GM19395 (cell line): ENCODE results near the gene LHX1.

Source experiments
- ATAC-seq: cut with Tn5 transposase; IDR thresholded peaks from one replicate; pipeline ENCODE4 v1.9.1; 2021; ENCODE audit warnings: mild to moderate bottlenecking, moderate library complexity; ENCODE audit not compliant: unreplicated experiment

The LHX1 gene

GRCh38 chr17:36951084-36951789 lies 14.0 kb downstream of the LHX1 start:
- ATAC-seq, result no peak

GRCh38 chr17:36971508-36971907 lies 34.2 kb downstream of the LHX1 start:
- ATAC-seq, result no peak

GRCh38 chr17:36972186-36972700 lies 35.0 kb downstream of the LHX1 start:
- no peak for ATAC-seq

GRCh38 chr17:36972905-36973304 lies 35.6 kb downstream of the LHX1 start:
- ATAC-seq, result no peak

DNA sequence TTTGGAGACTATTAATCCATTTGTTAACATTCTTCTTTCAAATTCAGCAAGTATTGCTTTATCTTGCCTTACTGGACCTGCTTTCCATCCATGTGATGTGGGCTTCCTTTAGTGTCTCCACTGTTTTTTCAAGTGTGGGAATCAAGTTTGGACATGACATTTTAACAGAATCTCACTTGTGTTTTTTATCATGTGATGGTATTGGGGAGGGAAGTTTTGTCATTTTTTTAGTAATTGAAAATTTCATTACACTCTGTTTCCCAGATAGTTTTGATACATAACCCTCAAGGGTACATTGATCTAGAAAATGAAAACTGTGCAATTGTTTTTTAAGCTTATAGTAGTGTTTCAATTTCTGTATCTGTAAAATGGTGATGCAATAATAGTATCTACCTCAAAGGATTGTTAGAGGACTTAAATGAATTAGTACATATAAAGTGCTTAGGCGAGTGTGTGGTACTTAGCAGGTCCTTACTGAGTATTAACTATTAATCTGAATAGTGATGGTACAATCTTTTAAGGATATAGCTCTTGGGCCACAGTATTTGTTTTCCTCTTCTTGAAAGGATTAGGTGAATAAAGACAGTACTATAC lies 38.7 kb downstream of the LHX1 start:
- no peak for ATAC-seq

DNA sequence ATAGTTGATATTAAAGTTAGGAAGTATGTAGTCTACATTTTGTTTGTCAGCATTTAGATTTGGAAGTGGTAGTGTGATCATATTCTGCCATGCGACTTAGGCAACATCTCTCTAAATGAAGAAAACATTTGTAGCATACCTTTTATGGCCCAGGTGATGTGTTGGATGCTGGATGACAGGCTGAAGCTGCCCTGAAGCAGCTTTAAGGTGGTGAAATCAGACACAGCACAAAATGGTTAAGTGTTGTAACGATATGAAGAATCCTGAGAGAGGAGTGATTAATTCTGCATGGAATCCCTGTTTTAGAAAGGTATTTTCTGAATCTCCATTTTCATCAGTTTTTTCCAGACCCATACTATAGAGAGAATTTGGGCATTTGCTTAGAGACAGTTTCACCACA lies 39.8 kb downstream of the LHX1 start:
- ATAC-seq, result no peak

- ATAC-seq, result no peak
Observed at GRCh38 chr17:36977568-36977967, 40.3 kb downstream of the LHX1 start.

GRCh38 chr17:36978810-36979564 lies 41.7 kb downstream of the LHX1 start:
- ATAC-seq, result no peak

- ATAC-seq, result no peak
Observed at GRCh38 chr17:36979565-36979941, 42.3 kb downstream of the LHX1 start.

DNA sequence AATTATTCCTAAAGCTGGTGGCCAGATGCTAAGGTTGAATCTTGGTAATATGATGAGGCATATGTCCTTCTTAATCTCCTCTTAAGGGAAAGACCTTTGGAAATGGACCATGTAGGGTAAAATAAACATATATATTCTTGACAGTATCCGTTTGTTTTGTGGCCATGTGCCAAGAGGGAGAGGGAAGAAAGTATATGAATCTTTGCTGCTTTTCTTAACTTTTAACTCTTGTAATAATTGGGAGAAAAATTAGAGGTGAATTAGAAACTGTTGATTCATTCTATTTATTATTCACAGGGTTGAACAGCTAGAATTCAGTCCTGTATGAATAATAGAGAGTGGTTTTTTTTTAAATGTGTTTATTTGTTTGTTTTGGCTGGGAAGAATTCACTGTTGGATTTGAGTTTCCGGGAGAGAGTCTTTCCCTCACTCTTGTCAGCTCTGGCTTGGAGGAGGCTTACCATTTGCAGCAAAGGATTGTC lies 43.0 kb downstream of the LHX1 start:
- no peak for ATAC-seq

- no peak for ATAC-seq
Observed at GRCh38 chr17:36983618-36984017, 46.3 kb downstream of the LHX1 start.

DNA sequence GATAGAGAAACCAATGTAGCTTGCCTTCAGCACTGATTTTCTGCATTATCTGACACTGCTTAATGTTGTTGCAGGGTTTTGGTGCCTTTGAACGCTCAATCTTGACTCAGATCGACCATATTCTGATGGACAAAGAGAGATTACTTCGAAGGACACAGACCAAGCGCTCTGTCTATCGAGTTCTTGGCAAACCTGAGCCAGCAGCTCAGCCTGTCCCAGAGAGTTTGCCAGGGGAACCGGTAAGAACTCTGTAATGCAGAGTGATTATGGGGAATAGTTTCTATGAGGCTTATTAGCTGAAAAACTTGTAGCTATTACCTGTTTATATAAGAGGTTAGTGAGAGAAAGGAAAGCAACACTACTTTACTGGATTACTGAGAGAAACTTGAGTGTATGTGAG lies 51.9 kb downstream of the LHX1 start:
- no peak for ATAC-seq

- ATAC-seq, result no peak
Observed at GRCh38 chr17:36992701-36993100, 55.4 kb downstream of the LHX1 start.

- no peak for ATAC-seq
Observed at GRCh38 chr17:36993227-36993626, 56.0 kb downstream of the LHX1 start.
